OCI-LY1 (cell line): ENCODE results near the gene EXOSC1.

ENCODE experiments used
- CTCF ChIP-seq: fragments of 200-600 bp; sonication (generic), shearing (Covaris generic); IDR thresholded peaks from 2 replicates; pipeline ENCODE4 v1.5.1; 2017; ENCODE audit warnings: mild to moderate bottlenecking, antibody characterized with exemption, low read length, moderate library complexity, mixed read lengths
- EZH2 ChIP-seq: fragments of 200-600 bp; sonication (generic), shearing (Covaris generic); IDR thresholded peaks from 2 replicates; pipeline ENCODE4 v1.8.0; 2017; ENCODE audit warnings: borderline replicate concordance, mixed run types, mild to moderate bottlenecking, antibody characterized with exemption, low read length, moderate library complexity, mixed read lengths

DNA sequence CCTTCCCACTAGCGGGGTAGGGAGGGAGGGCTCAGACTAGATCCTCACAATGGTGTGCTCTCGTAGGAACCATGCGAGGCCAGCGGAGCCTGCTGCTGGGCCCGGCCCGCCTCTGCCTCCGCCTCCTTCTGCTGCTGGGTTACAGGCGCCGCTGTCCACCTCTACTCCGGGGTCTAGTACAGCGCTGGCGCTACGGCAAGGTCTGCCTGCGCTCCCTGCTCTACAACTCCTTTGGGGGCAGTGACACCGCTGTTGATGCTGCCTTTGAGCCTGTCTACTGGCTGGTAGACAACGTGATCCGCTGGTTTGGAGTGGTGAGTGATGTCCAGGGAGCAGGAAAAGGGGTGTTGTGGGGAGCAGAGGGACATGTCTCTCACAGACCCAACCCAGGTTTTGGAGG is 5.8 kb upstream of the EXOSC1 start:
- TF ChIP-seq CTCF (no peak), EZH2 (no peak)
